Measurements from ENCODE around the gene TSHZ2. TPM values are rescaled to one million over a fixed set of nuclear protein-coding genes. Genes with fewer than 3 reads are reported as not detected.

Gene TSHZ2
- total and polyA plus RNA-seq, 2 donors (not counting 3 experiments of a cell fraction or from before 2014, with no cell fraction given), result not detected

DNA sequence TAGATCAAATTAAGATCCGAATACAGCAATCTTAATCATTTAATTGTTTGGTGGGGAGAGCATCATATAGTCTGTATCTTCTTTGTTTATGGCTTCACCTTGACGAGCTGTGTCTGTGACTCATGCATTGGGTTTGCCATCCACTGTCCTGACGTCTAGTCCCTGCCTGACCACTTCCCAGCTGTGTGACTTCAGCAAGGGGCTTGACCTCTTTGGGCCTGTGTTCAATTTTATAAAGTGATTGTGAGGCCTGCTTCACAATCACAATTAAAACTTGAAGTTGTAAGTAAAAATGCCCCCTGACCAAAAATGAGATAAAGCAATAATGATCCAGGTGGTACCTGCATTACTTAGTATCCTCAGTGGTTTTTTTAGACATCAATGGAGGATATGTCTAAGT is 412.2 kb downstream of the TSHZ2 start:
- H2AFZ ChIP-seq (ENCODE audit: low read depth, low read length), result no peak overlapping the region
- no peak overlapping the region for H3K9ac ChIP-seq (replicated peaks; ENCODE audit: extremely low read depth, insufficient read depth, low read length)
- no TSS peak for BruUV-seq (replicated peaks)
- POLR2A ChIA-PET, result no interaction called here
- H3K27me3 ChIP-seq (ENCODE audit: control insufficient read depth in 2 of 2, insufficient read depth in 2 of 2, low read length in 2 of 2), result no peaks in the 10 kb centered on the region
- no peaks in the 10 kb centered on the region for H3K9me1 ChIP-seq (replicated peaks; ENCODE audit: control insufficient read depth, extremely low read depth, insufficient read depth, low read length)
- H3K4me2 ChIP-seq (ENCODE audit: insufficient read depth, low read length), result no peak overlapping the region
- no peaks in the 10 kb centered on the region for H3K79me2 ChIP-seq (ENCODE audit: control insufficient read depth, insufficient read depth, low read length)
- intact Hi-C loops (cut with micrococcal nuclease) (no loop called here), dilution Hi-C loops (cut with MboI; ENCODE audit: extremely low pct_ligation_motif_present, low sequenced_read_pairs) (no loop called here)
- DNase-seq (ENCODE audit: low read depth, low spot score), result no peak
- no peaks in the 10 kb centered on the region for H3K9me3 ChIP-seq (replicated peaks; ENCODE audit: control insufficient read depth, insufficient read depth, low read length)
- H3K36me3 ChIP-seq (ENCODE audit: control insufficient read depth in 2 of 2, extremely low read depth in 1 of 2, insufficient read depth in 2 of 2, low read length in 2 of 2), result no peaks in the 10 kb centered on the region
- TF ChIP-seq, protein P1, sequence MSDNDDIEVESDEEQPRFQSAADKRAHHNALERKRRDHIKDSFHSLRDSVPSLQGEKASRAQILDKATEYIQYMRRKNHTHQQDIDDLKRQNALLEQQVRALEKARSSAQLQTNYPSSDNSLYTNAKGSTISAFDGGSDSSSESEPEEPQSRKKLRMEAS (IDR thresholded peaks at IDR 0.05; ENCODE audit: insufficient read depth, insufficient read length), result no peak
- TF ChIP-seq EZH2 (IDR thresholded peaks at IDR 0.05; ENCODE audit: borderline replicate concordance, low read depth, low read length, severe bottlenecking) (no peak), JUN (IDR thresholded peaks at IDR 0.05; ENCODE audit: borderline replicate concordance, insufficient read depth, insufficient read length, low read depth) (no peak), POLR2A (IDR thresholded peaks at IDR 0.05; ENCODE audit: low read depth, low read length) (no peak), MYC (IDR thresholded peaks at IDR 0.05; ENCODE audit: low read depth, low read length) (no peak)
- TF ChIP-seq, protein P2, sequence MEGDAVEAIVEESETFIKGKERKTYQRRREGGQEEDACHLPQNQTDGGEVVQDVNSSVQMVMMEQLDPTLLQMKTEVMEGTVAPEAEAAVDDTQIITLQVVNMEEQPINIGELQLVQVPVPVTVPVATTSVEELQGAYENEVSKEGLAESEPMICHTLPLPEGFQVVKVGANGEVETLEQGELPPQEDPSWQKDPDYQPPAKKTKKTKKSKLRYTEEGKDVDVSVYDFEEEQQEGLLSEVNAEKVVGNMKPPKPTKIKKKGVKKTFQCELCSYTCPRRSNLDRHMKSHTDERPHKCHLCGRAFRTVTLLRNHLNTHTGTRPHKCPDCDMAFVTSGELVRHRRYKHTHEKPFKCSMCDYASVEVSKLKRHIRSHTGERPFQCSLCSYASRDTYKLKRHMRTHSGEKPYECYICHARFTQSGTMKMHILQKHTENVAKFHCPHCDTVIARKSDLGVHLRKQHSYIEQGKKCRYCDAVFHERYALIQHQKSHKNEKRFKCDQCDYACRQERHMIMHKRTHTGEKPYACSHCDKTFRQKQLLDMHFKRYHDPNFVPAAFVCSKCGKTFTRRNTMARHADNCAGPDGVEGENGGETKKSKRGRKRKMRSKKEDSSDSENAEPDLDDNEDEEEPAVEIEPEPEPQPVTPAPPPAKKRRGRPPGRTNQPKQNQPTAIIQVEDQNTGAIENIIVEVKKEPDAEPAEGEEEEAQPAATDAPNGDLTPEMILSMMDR (IDR thresholded peaks at IDR 0.05; ENCODE audit: extremely low read depth in 1 of 2, insufficient read depth in 1 of 2, low read depth in 1 of 2, low read length in 2 of 2), result no peak
- no peaks in the 10 kb centered on the region for H3K4me1 ChIP-seq (ENCODE audit: control insufficient read depth, extremely low read depth, insufficient read depth, low read length)
- H4K20me1 ChIP-seq (replicated peaks; ENCODE audit: control insufficient read depth, extremely low read depth, insufficient read depth, low read length), result no peaks in the 10 kb centered on the region
- CTCF ChIA-PET, result interaction anchor here (0.5 kb wide), 1 partner anchor 1078 kb away, joined by 3 read pairs; no protein-coding TSS in a partner anchor
- no peak overlapping the region for H3K27ac ChIP-seq (ENCODE audit: insufficient read depth, low read depth, low read length)
- no peak for FAIRE-seq
- H3K4me3 ChIP-seq (replicated peaks in 1 of 3; ENCODE audit: insufficient read depth in 1 of 3, low read depth in 1 of 3, low read length in 3 of 3), result no peak overlapping the region
